ENCODE measurements around the gene ATP12A. TPM values are rescaled to one million over a fixed set of nuclear protein-coding genes. Genes with fewer than 3 reads are reported as not detected.

The ATP12A gene
- not detected for total RNA-seq
- long read RNA-seq: 0 reads

GRCh38 chr13:24680258-24680920 is at the start of gene ATP12A:
Gene ATP12A (plus strand): TSS chr13:24680408. CDS start chr13:24680744, 336 bp downstream.
- intact Hi-C loops (cut with DNase I): no loop called here
- ATAC-seq: peak in 1 of 2 donors; percentile 12
- DNase-seq: no peak

- ATAC-seq (peak in 1 of 2 donors; percentile 54), DNase-seq (no peak)
- intact Hi-C loops (cut with DNase I): no loop called here
These were observed 49.2 kb upstream of the ATP12A start for GRCh38 chr13:24630851-24631620.

DNA sequence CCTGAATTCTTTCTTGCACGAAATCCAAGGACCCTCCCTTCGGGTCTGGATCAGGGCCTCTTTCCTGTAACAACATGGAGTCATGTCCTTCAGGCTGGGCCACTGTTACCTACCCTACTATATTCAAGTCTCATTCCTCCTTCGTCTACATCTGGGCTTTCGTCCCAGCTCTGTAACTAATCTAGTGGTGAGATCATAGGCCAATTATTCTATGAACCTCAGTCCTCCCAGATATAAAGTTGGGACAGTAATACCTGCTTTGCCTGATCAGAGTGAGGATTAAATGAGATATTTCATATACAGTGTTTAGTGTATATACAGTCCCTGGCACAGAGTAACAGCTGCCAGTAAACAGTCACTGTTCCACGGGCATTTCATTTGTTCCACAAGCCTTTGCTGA is 48.3 kb upstream of the ATP12A start:
- ATAC-seq: no peak
- intact Hi-C loops (cut with DNase I): no loop called here
- no peak for DNase-seq

GRCh38 chr13:24632382-24633121 is 47.7 kb upstream of the ATP12A start:
- intact Hi-C loops (cut with DNase I): no loop called here
- ATAC-seq (no peak), DNase-seq (no peak)

DNA sequence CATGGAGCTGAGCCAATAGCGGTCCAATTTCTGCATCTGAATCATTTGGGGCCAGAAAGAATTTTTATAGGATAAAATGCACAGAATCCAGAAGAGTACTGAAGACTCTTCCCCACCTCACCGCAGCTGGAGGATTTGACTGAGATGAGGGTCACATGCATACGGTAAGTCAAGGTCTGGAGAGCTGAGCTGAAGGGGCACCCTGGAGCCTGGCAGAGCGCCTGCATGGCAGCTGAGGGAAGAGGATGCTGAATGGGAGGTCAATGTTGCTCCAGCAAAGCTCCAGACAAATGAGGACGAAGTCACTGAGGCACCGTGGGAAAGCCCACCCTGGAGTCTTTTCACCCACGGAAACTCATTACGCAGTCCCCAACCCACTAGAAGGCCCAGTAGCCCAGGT is 43.4 kb upstream of the ATP12A start:
- DNase-seq (no peak), ATAC-seq (no peak)
- intact Hi-C loops (cut with DNase I): no loop called here

GRCh38 chr13:24638096-24638495 is 42.1 kb upstream of the ATP12A start:
- DNase-seq (no peak), ATAC-seq (peak in 1 of 2 donors; percentile 15)
- intact Hi-C loops (cut with DNase I): no loop called here

- intact Hi-C loops (cut with DNase I): no loop called here
- ATAC-seq: no peak
- DNase-seq: no peak
These were observed 39.5 kb upstream of the ATP12A start for GRCh38 chr13:24640752-24641151.

DNA sequence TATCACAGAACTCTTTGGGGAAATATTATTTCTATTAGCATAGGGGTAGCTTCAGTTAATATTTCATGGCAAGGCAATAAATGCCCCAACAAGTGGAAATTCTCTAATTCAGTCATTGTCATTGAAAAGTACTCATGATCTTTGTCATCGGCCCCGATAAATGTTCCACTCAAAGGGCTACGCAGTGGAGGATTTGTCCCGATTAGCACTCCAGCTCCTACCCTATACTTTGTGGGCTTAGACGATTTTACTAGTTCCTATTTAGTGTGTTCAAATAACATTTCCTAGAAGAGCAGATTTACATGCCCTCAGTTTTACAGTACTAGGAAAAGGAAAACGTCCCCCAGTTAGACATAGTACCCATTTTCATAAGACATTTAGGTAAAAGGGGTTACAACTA is 38.0 kb upstream of the ATP12A start:
- ATAC-seq: no peak
- no peak for DNase-seq
- intact Hi-C loops (cut with DNase I): no loop called here

- intact Hi-C loops (cut with DNase I): no loop called here
- ATAC-seq (no peak), DNase-seq (no peak)
These were observed 36.2 kb upstream of the ATP12A start for GRCh38 chr13:24644036-24644435.

DNA sequence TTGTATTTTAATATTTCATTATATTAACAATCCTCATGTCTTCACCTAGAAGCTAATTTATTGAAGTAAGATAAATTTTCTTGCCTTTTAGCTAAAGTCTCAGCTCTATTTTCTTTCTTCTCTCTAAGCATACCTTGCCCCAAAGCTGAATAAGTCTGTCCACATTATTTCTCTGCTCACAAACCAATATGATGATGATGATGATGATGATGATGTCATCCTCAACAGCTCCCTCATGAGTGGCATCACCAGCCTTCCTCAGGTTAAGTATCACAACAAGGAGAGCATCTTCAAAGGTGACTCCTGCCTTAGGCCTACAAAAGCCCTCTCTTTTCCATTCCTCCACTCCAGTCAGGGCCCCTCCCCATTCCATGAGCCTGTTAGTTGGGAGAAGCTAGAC is 31.9 kb upstream of the ATP12A start:
- intact Hi-C loops (cut with DNase I): no loop called here
- ATAC-seq: no peak
- no peak for DNase-seq

DNA sequence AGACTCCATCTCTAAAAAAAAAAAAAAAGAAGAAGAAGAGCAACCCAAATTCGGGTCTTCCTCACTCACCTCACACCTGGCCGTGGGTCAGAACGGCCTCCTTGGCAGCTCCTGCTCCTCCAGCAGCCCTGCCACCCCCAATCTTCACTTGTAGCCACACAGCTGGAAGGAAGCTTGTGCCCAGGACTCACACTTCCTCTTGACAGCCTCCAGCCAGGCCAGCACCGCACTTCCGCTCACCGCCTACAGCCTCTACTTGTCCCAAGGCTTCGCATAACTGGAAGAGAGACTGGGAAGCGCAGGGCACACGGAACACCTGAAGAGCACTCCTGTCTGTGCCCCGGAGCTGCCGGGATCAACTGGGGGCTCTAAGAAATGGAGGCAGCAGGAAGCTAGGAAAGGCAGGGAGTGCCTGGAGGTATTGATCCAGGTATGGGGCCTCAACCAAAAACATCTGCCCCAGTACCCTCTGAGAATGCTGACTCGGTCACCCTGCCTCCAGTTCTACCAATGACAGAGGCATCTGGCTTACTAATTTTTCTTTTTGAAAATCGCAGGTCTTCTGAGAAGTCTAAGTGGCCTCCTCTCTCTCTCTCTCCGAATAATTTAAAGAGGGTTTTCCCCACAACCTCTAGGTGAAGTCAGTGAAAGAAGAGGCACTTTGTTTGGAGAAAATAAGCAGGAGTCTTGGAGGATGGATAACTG is 31.1 kb upstream of the ATP12A start:
- intact Hi-C loops (cut with DNase I): no loop called here
- no peak for DNase-seq

GRCh38 chr13:24649688-24650043 is 30.5 kb upstream of the ATP12A start:
- intact Hi-C loops (cut with DNase I): no loop called here

More for the DNA sequence above, 31.1 kb upstream of the ATP12A start:
- ATAC-seq: no peak

GRCh38 chr13:24650161-24650560 is 30.0 kb upstream of the ATP12A start:
- DNase-seq: no peak
- intact Hi-C loops (cut with DNase I): no loop called here
- ATAC-seq: no peak

More at GRCh38 chr13:24649688-24650043, 30.5 kb upstream of the ATP12A start:
- DNase-seq (no peak), ATAC-seq (no peak)

- intact Hi-C loops (cut with DNase I): no loop called here
- ATAC-seq (no peak), DNase-seq (no peak)
These were observed 28.4 kb upstream of the ATP12A start for GRCh38 chr13:24651718-24652345.

GRCh38 chr13:24652359-24652758 is 27.8 kb upstream of the ATP12A start:
- no peak for ATAC-seq
- no peak for DNase-seq
- intact Hi-C loops (cut with DNase I): no loop called here

- intact Hi-C loops (cut with DNase I): no loop called here
- no peak for DNase-seq
- ATAC-seq: no peak
These were observed 25.5 kb upstream of the ATP12A start for GRCh38 chr13:24654741-24655140.

- no peak for DNase-seq
- ATAC-seq: no peak
- intact Hi-C loops (cut with DNase I): no loop called here
These were observed 21.0 kb upstream of the ATP12A start for GRCh38 chr13:24659239-24659638.

GRCh38 chr13:24660023-24660741 is 20.0 kb upstream of the ATP12A start:
- DNase-seq (no peak), ATAC-seq (no peak)
- intact Hi-C loops (cut with DNase I): no loop called here

DNA sequence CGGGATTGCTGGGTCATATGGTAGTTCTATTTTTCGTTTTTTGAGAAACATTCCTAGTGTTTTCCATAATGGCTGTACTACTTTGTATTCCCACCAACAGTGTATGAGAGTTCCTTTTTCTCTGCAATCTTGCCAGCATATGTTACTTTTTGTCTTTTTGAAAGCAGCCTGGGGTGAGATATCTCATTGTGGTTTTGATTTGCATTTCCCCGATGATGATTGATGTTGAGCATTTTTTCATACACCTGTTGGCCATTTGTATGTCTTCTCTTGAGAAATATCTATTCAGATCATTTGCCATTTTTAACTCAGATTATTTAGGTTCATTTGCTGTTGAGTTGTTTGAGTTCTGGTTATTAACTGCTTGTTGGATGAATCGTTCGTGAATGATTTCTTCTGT is 18.5 kb upstream of the ATP12A start:
- no peak for DNase-seq
- intact Hi-C loops (cut with DNase I): no loop called here

More for the DNA sequence above, 18.5 kb upstream of the ATP12A start:
- ATAC-seq: no peak

Measured in left cardiac atrium (tissue), 4 donors.